ENCODE data around the gene UBE2M.

The UBE2M gene

GRCh38 chr19:58551123-58551497 lies 7.3 kb downstream of the UBE2M start:
- no peak overlapping the region for H2AFZ ChIP-seq (ENCODE audit: low read length)
- no peak overlapping the region for H3K9ac ChIP-seq (ENCODE audit: low read length)
- H3K9me2 ChIP-seq (ENCODE audit: low read depth, low read length) = no peaks in the 10 kb centered on the region
- H3K27ac ChIP-seq (ENCODE audit: low read depth, low read length, poor library complexity, severe bottlenecking) = no peak overlapping the region
- TF ChIP-seq EZH2 (IDR thresholded peaks at IDR 0.05; ENCODE audit: borderline replicate concordance, low read length) = no peak
- no peak for TF ChIP-seq CTCF (IDR thresholded peaks at IDR 0.05; ENCODE audit: low read length)
- no peaks in the 10 kb centered on the region for H3K27me3 ChIP-seq (ENCODE audit: insufficient read depth, low read length)
- peaks cover 33% of the 10 kb centered on the region for H3K4me1 ChIP-seq (ENCODE audit: insufficient read depth, low read length, severe bottlenecking)
- H3K36me3 ChIP-seq (ENCODE audit: insufficient read depth, low read length) = peaks cover 83% of the 10 kb centered on the region
- H4K20me1 ChIP-seq (ENCODE audit: insufficient read depth, low read length) = no peaks in the 10 kb centered on the region
- H3K4me3 ChIP-seq (ENCODE audit: low read depth, low read length, poor library complexity, severe bottlenecking) = no peak overlapping the region
- H3K9me3 ChIP-seq (ENCODE audit: low read length) = no peaks in the 10 kb centered on the region
- H3F3A ChIP-seq (ENCODE audit: insufficient read depth, low read length) = 0 out of 2 replicates have a peak, but pooled peaks cover 7% of the 10 kb centered on the region
- H3K79me2 ChIP-seq (ENCODE audit: insufficient read depth, low read length) = peaks cover 15% of the 10 kb centered on the region
- H3K4me2 ChIP-seq (ENCODE audit: low read length) = no peak overlapping the region

- no peaks in the 10 kb centered on the region for H3K9me3 ChIP-seq (ENCODE audit: low read length)
- no peak overlapping the region for H3K9ac ChIP-seq (ENCODE audit: low read length)
- H3F3A ChIP-seq (ENCODE audit: insufficient read depth, low read length) = 0 out of 2 replicates have a peak, but pooled peaks cover 7% of the 10 kb centered on the region
- H3K79me2 ChIP-seq (ENCODE audit: insufficient read depth, low read length) = peaks cover 20% of the 10 kb centered on the region
- no peak overlapping the region for H3K4me3 ChIP-seq (ENCODE audit: low read depth, low read length, poor library complexity, severe bottlenecking)
- H4K20me1 ChIP-seq (ENCODE audit: insufficient read depth, low read length) = no peaks in the 10 kb centered on the region
- H3K27me3 ChIP-seq (ENCODE audit: insufficient read depth, low read length) = no peaks in the 10 kb centered on the region
- no peak overlapping the region for H3K4me2 ChIP-seq (ENCODE audit: low read length)
- TF ChIP-seq CTCF (IDR thresholded peaks at IDR 0.05; ENCODE audit: low read length) = no peak
- no peak for TF ChIP-seq EZH2 (IDR thresholded peaks at IDR 0.05; ENCODE audit: borderline replicate concordance, low read length)
- H3K9me2 ChIP-seq (ENCODE audit: low read depth, low read length) = no peaks in the 10 kb centered on the region
- H2AFZ ChIP-seq (ENCODE audit: low read length) = no peak overlapping the region
- H3K36me3 ChIP-seq (ENCODE audit: insufficient read depth, low read length) = peaks cover 83% of the 10 kb centered on the region
- peaks cover 33% of the 10 kb centered on the region for H3K4me1 ChIP-seq (ENCODE audit: insufficient read depth, low read length, severe bottlenecking)
- no peak overlapping the region for H3K27ac ChIP-seq (ENCODE audit: low read depth, low read length, poor library complexity, severe bottlenecking)
These were observed 7.9 kb downstream of the UBE2M start for GRCh38 chr19:58550362-58551122.

GRCh38 chr19:58549664-58550361 lies 8.6 kb downstream of the UBE2M start:
- no peaks in the 10 kb centered on the region for H4K20me1 ChIP-seq (ENCODE audit: insufficient read depth, low read length)

More at GRCh38 chr19:58549664-58550361, 8.6 kb downstream of the UBE2M start:
- no peak overlapping the region for H3K9ac ChIP-seq (ENCODE audit: low read length)
- no peaks in the 10 kb centered on the region for H3K27me3 ChIP-seq (ENCODE audit: insufficient read depth, low read length)
- 0 out of 2 replicates have a peak, but pooled peaks cover 7% of the 10 kb centered on the region for H3F3A ChIP-seq (ENCODE audit: insufficient read depth, low read length)
- H3K4me1 ChIP-seq (ENCODE audit: insufficient read depth, low read length, severe bottlenecking) = peaks cover 30% of the 10 kb centered on the region
- no peak overlapping the region for H3K4me3 ChIP-seq (ENCODE audit: low read depth, low read length, poor library complexity, severe bottlenecking)
- TF ChIP-seq EZH2 (IDR thresholded peaks at IDR 0.05; ENCODE audit: borderline replicate concordance, low read length) = no peak
- H3K9me2 ChIP-seq (ENCODE audit: low read depth, low read length) = no peaks in the 10 kb centered on the region
- H3K4me2 ChIP-seq (ENCODE audit: low read length) = no peak overlapping the region
- H3K36me3 ChIP-seq (ENCODE audit: insufficient read depth, low read length) = peaks cover 86% of the 10 kb centered on the region
- peaks cover 27% of the 10 kb centered on the region for H3K79me2 ChIP-seq (ENCODE audit: insufficient read depth, low read length)
- no peak overlapping the region for H2AFZ ChIP-seq (ENCODE audit: low read length)
- H3K9me3 ChIP-seq (ENCODE audit: low read length) = no peaks in the 10 kb centered on the region
- H3K27ac ChIP-seq (ENCODE audit: low read depth, low read length, poor library complexity, severe bottlenecking) = no peak overlapping the region

All from OCI-LY1 (cell line).